ENCODE measurements around the gene SEMA3F. TPM values are rescaled to one million over a fixed set of nuclear protein-coding genes. Genes with fewer than 3 reads are reported as not detected.

SEMA3F gene
- total RNA-seq, result 10 to 100 TPM; 11.9 to 46.5 (median 23.3) TPM

DNA sequence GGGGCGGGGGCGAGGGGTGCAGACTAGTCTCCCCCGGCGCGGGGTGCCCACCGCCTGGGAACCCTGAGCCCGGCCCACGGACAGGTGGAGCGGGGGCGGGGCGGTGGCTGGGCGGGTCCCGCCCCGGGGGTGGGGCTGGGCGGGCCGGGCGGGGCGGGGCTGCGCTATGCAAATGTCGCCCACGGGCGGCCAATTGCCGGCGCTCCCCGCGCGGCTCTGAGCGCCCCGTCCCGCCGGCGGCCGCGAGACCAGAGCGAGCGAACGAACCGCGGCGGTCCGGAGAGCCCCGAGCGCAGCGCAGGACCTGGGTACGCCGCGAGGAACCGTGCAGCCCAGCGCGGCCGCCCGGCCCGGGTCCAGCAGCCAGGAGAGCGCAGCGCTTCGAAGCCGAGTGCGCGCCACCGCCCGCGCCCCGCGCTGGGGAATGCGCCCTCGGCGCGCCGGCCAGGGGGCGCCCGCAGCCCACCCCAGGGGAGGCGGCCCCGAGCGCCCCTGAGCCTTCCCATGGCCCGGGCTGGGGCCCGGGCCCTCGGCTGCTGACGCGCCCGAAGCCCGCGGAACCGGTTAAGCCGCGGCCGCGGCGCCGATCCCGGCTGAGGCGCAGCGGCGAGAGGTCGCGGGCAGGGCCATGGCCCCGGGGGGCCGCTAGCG is at the start of gene SEMA3F:
Gene SEMA3F (plus strand): TSS at position 485 of the 651 bp plus-strand sequence. CDS start 4,299 bp downstream, outside the sequence.
- H3K9me3 ChIP-seq, result no peaks in the 10 kb centered on the region
- under 1% methylated on average over 30 of the region's 98 CpGs for WGBS
- no peaks in the 10 kb centered on the region for H3K36me3 ChIP-seq
- TF ChIP-seq POLR2A (IDR thresholded peaks at IDR 0.05; ENCODE audit: low read depth) (no peak), EP300 (IDR thresholded peaks at IDR 0.05) (no peak), POLR2AphosphoS5 (IDR thresholded peaks at IDR 0.05) (peak; percentile 61 to 69)
- TF ChIP-seq, protein P1, sequence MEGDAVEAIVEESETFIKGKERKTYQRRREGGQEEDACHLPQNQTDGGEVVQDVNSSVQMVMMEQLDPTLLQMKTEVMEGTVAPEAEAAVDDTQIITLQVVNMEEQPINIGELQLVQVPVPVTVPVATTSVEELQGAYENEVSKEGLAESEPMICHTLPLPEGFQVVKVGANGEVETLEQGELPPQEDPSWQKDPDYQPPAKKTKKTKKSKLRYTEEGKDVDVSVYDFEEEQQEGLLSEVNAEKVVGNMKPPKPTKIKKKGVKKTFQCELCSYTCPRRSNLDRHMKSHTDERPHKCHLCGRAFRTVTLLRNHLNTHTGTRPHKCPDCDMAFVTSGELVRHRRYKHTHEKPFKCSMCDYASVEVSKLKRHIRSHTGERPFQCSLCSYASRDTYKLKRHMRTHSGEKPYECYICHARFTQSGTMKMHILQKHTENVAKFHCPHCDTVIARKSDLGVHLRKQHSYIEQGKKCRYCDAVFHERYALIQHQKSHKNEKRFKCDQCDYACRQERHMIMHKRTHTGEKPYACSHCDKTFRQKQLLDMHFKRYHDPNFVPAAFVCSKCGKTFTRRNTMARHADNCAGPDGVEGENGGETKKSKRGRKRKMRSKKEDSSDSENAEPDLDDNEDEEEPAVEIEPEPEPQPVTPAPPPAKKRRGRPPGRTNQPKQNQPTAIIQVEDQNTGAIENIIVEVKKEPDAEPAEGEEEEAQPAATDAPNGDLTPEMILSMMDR (IDR thresholded peaks at IDR 0.05), result peak in 2 of 3 experiments; percentile 31 to 50
- peak within 1 kb of the TSS; percentile 78 to 85 (median 79) for H3K27ac ChIP-seq (replicated peaks in 1 of 4)
- peak within 1 kb of the TSS; percentile 59 to 78 (median 68) for H3K4me3 ChIP-seq
- peaks cover 19 to 59% (median 55%) of the 10 kb centered on the region in 4 donors for H3K4me1 ChIP-seq
- intact Hi-C loops (cut with DNase I), result loop anchor here (2.0 kb wide), 1 partner anchor 34 kb away; no protein-coding TSS in a partner anchor
- peaks cover 0 to 8% (median 6%) of the 10 kb centered on the region in 4 donors for H3K27me3 ChIP-seq
- no peak for DNase-seq (ENCODE audit: extremely low spot score)

DNA sequence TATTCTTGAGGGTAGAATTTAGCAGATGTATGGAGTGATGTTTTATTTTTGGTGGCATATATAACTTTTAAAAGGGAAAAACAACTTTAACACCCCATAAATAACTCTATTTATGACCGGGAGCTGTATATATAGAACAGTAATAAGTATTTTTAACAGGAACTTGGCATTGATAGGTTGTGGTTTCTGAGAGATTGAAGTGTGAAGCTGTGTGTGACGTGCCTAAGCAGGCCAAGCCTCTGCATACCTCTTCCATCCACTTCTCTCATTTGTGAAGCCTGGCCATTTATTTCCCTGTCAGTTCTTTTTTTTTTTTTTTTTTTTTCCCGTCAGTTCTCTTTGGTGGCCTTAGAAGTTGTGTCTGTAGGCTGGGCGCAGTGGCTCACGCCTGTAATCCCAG is 43.4 kb upstream of the SEMA3F start:
- 67% methylated on average over 5 of the region's 5 CpGs for WGBS

DNA sequence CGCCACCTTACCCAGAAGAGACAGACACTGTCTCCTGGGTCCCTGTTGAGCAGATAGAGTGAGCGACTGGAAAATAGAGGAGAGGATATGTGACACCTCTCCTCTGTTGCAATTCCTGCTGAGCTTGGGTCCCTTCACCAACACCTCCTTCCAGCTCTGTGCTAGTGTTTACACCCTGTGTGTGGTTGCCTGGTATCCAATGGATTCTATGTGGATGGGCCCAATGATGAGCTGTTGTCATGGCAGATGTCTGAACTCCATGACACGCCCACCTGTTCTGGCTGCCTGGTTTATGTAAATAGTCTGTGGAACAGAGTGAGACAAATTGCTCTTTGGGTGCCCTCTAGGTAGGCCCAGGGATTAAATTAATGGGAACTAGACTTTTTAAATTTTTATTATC is 42.7 kb upstream of the SEMA3F start:
- no peak for DNase-seq (ENCODE audit: extremely low spot score)
- TF ChIP-seq POLR2AphosphoS5 (IDR thresholded peaks at IDR 0.05) (peak; percentile 66 to 67), POLR2A (IDR thresholded peaks at IDR 0.05; ENCODE audit: low read depth) (no peak), EP300 (IDR thresholded peaks at IDR 0.05) (no peak)
- no peak overlapping the region for H3K4me3 ChIP-seq
- H3K27ac ChIP-seq (replicated peaks in 1 of 4), result peak overlapping the region; percentile 28 to 57 (median 52)
- H3K9me3 ChIP-seq, result no peaks in the 10 kb centered on the region
- peaks cover 0 to 4% (median 0%) of the 10 kb centered on the region in 4 donors for H3K27me3 ChIP-seq
- peaks cover 94 to 100% (median 99%) of the 10 kb centered on the region in 4 donors for H3K36me3 ChIP-seq
- 62% methylated on average over 3 of the region's 3 CpGs for WGBS
- intact Hi-C loops (cut with DNase I), result no loop called here
- peaks cover 8 to 23% (median 17%) of the 10 kb centered on the region in 4 donors for H3K4me1 ChIP-seq

More for the DNA sequence above, 43.4 kb upstream of the SEMA3F start:
- H3K27ac ChIP-seq (replicated peaks in 1 of 4), result peak overlapping the region; percentile 28 to 57 (median 52)
- H3K9me3 ChIP-seq, result no peaks in the 10 kb centered on the region
- peaks cover 94 to 100% (median 99%) of the 10 kb centered on the region in 4 donors for H3K36me3 ChIP-seq
- H3K4me3 ChIP-seq, result no peak overlapping the region
- peaks cover 8 to 23% (median 17%) of the 10 kb centered on the region in 4 donors for H3K4me1 ChIP-seq
- H3K27me3 ChIP-seq, result peaks cover 0 to 4% (median 0%) of the 10 kb centered on the region in 4 donors
- DNase-seq (ENCODE audit: extremely low spot score), result no peak
- intact Hi-C loops (cut with DNase I), result no loop called here
- TF ChIP-seq POLR2A (IDR thresholded peaks at IDR 0.05; ENCODE audit: low read depth) (no peak), EP300 (IDR thresholded peaks at IDR 0.05) (no peak), POLR2AphosphoS5 (IDR thresholded peaks at IDR 0.05) (no peak)
- TF ChIP-seq, protein P1 (IDR thresholded peaks at IDR 0.05), result no peak

DNA sequence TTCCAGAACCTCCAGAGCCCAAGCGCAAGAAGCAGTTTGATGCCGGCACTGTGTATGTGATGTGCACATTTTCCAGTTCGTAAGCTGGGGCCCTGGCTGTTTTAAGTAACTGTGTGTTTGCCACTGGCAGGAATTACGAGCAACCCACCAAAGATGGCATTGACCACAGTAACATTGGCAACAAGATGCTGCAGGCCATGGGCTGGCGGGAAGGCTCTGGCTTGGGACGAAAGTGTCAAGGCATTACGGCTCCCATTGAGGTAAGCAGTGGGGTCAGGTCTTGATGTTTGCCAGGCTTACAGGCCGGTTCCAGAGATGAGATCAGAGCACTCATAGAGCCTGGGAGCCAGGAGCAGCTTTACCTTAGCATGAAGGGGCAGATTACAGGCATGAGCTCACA is 38.0 kb upstream of the SEMA3F start:
- H3K4me3 ChIP-seq, result no peak overlapping the region
- H3K4me1 ChIP-seq, result peaks cover 4 to 18% (median 14%) of the 10 kb centered on the region in 4 donors
- H3K36me3 ChIP-seq, result peaks cover 78 to 93% (median 91%) of the 10 kb centered on the region in 4 donors
- no peak for DNase-seq (ENCODE audit: extremely low spot score)
- TF ChIP-seq, protein P1 (IDR thresholded peaks at IDR 0.05), result no peak
- TF ChIP-seq EP300 (IDR thresholded peaks at IDR 0.05), result no peak
- no peaks in the 10 kb centered on the region for H3K9me3 ChIP-seq
- 80% methylated on average over 8 of the region's 8 CpGs for WGBS
- intact Hi-C loops (cut with DNase I), result no loop called here
- H3K27ac ChIP-seq (replicated peaks in 1 of 4), result no peak overlapping the region
- peaks cover 0 to 4% (median 0%) of the 10 kb centered on the region in 4 donors for H3K27me3 ChIP-seq

DNA sequence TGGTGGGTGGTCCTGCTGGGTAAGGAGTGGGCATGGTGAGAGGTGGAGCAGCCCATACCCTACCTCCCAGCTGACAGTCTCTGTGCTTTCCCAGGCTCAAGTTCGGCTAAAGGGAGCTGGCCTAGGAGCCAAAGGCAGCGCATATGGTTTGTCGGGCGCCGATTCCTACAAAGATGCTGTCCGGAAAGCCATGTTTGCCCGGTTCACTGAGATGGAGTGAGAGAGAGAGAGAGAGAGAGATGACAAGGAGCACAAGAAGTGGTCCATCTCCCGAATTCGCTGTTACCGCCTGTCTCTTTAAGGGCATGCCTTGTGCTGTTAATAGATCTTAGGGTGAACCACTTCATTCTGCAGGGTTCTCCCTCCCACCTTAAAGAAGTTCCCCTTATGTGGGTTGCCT is 36.9 kb upstream of the SEMA3F start:
- Histone ChIP-seq H3K4me1 (peaks cover 6 to 11% (median 10%) of the 10 kb centered on the region in 4 donors), H3K9me3 (no peaks in the 10 kb centered on the region), H3K27me3 (peaks cover 0 to 4% (median 0%) of the 10 kb centered on the region in 4 donors), H3K36me3 (peaks cover 69 to 82% (median 80%) of the 10 kb centered on the region in 4 donors), H3K4me3 (no peak overlapping the region), H3K27ac (replicated peaks in 1 of 4) (no peak overlapping the region)
- no peak for DNase-seq (ENCODE audit: extremely low spot score)
- intact Hi-C loops (cut with DNase I), result no loop called here
- TF ChIP-seq POLR2AphosphoS5 (IDR thresholded peaks at IDR 0.05), result no peak
- TF ChIP-seq, protein P1 (IDR thresholded peaks at IDR 0.05), result no peak
- TF ChIP-seq POLR2A (IDR thresholded peaks at IDR 0.05; ENCODE audit: low read depth), result no peak
- TF ChIP-seq EP300 (IDR thresholded peaks at IDR 0.05), result no peak
- WGBS, result 85% methylated on average over 10 of the region's 10 CpGs
